Activated T-cell treated with anti-CD3 and anti-CD28 coated beads, Interleukin-2, amount 50 U/mL, for 72 hours (primary cell): Measurements from ENCODE around the gene CDK12. TPM values are rescaled to one million over a fixed set of nuclear protein-coding genes. Genes with fewer than 3 reads are reported as not detected.

Experiments
- ATAC-seq, 2 donors: fragments of 150-1000 bp; cut with Tn5 transposase; replicated peaks in 1 of 2; 2 replicates each; pipeline ENCODE4 v1.10.0; 2021; ENCODE audit warnings: moderate library complexity in 2 of 2, mild to moderate bottlenecking in 1 of 2
- DNase-seq, 2 donors: peaks; one replicate each; pipeline ENCODE4 v3.0.0; 2021 to 2022; ENCODE audit warnings: mixed read lengths in 1 of 2
- H3K27ac Mint-ChIP-seq: one replicate; pipeline ENCODE4 v1.8.0; 2022; ENCODE audit warnings: mild to moderate bottlenecking, moderate library complexity, mixed read lengths
- H3K27me3 Mint-ChIP-seq: one replicate; pipeline ENCODE4 v1.8.0; 2022; ENCODE audit warnings: low read depth, mixed read lengths
- H3K36me3 Mint-ChIP-seq, 2 donors: one replicate each; pipeline ENCODE4 v1.8.0; 2022; ENCODE audit warnings: mixed read lengths in 2 of 2, mild to moderate bottlenecking in 1 of 2; ENCODE audit not compliant: insufficient read depth in 2 of 2
- H3K4me1 Mint-ChIP-seq: one replicate; pipeline ENCODE4 v1.8.0; 2022; ENCODE audit warnings: low read depth, mixed read lengths
- H3K4me3 Mint-ChIP-seq, 2 donors: one replicate each; pipeline ENCODE4 v1.8.0; 2022; ENCODE audit warnings: mild to moderate bottlenecking in 2 of 2, mixed read lengths in 2 of 2, moderate library complexity in 2 of 2
- H3K9me3 Mint-ChIP-seq, 2 donors: one replicate each; pipeline ENCODE4 v1.8.0; 2022; ENCODE audit warnings: mixed read lengths in 2 of 2
- total RNA-seq, 2 donors: library from RNA; stranded (reverse); gene quantifications; one replicate each; pipeline ENCODE4 v1.2.3, GENCODE V29; 2022

CDK12 gene
- total RNA-seq, 2 donors from 2014 or later: 69.4 to 75.9 TPM

- H3K36me3 Mint-ChIP-seq: no peaks in the 10 kb centered on the region
- H3K9me3 Mint-ChIP-seq: no peaks in the 10 kb centered on the region
- H3K27ac Mint-ChIP-seq: no peak overlapping the region
- DNase-seq (no peak), ATAC-seq (no peak)
- no peaks in the 10 kb centered on the region for H3K27me3 Mint-ChIP-seq
- H3K4me1 Mint-ChIP-seq: no peaks in the 10 kb centered on the region
- H3K4me3 Mint-ChIP-seq: no peak overlapping the region
These were observed 120.4 kb downstream of the CDK12 start for GRCh38 chr17:39581759-39582085.

GRCh38 chr17:39582658-39583057 lies 121.4 kb downstream of the CDK12 start:
- Mint-ChIP-seq H3K4me1 (no peaks in the 10 kb centered on the region), H3K9me3 (no peaks in the 10 kb centered on the region), H3K36me3 (no peaks in the 10 kb centered on the region), H3K27ac (no peak overlapping the region), H3K27me3 (no peaks in the 10 kb centered on the region), H3K4me3 (no peak overlapping the region)
- no peak for ATAC-seq
- DNase-seq: no peak

Other genes with a start within 250 kb of the CDK12 start
- under 1 TPM in 1 of 2 donors, not detected in 1; 0.07 TPM for gene STAC2, start 235.5 kb upstream of the CDK12 start, total RNA-seq
- gene FBXL20, start 59.9 kb upstream of the CDK12 start, total RNA-seq: 10 to 100 TPM; 28.5 to 30.5 TPM
- gene MED1, start 10.2 kb upstream of the CDK12 start, total RNA-seq: 10 to 100 TPM; 79.7 to 88.3 TPM
- not detected for gene NEUROD2, start 146.4 kb downstream of the CDK12 start, total RNA-seq
- gene PPP1R1B, start 165.5 kb downstream of the CDK12 start, total RNA-seq: not detected
- 10 to 100 TPM; 63.5 to 65.1 TPM for gene STARD3, start 175.7 kb downstream of the CDK12 start, total RNA-seq
- 1 to 10 TPM; 1.4 to 1.5 TPM for gene TCAP, start 203.9 kb downstream of the CDK12 start, total RNA-seq
- gene PNMT, start 207.0 kb downstream of the CDK12 start, total RNA-seq: under 1 TPM; 0.41 to 0.67 TPM
- gene PGAP3, start 226.6 kb downstream of the CDK12 start, total RNA-seq: 10 to 100 TPM in 1 of 2 donors, 1 to 10 TPM in 1; 8.5 to 12.8 TPM
- gene ERBB2, start 238.6 kb downstream of the CDK12 start, total RNA-seq: 10 to 100 TPM in 1 of 2 donors, 1 to 10 TPM in 1; 8.2 to 12.1 TPM